Measurements from ENCODE around the gene NUMBL.
"Not testable (repeated sequence)": the region's sequence is repeated elsewhere in the genome, so short reads cannot be mapped to it uniquely, and the experiment has no call there.

The NUMBL gene

GRCh38 chr19:40629346-40629745 lies 61.1 kb downstream of the NUMBL start:
- no peak for DNase-seq (ENCODE audit: low spot score)

- DNase-seq (ENCODE audit: low spot score) = no peak
Measured at GRCh38 chr19:40627486-40628279, 62.8 kb downstream of the NUMBL start.

- no peak for DNase-seq (ENCODE audit: low spot score)
Measured at GRCh38 chr19:40626918-40627317, 63.5 kb downstream of the NUMBL start.

GRCh38 chr19:40625406-40626120 lies 64.9 kb downstream of the NUMBL start:
- no peak for DNase-seq (ENCODE audit: low spot score)

DNA sequence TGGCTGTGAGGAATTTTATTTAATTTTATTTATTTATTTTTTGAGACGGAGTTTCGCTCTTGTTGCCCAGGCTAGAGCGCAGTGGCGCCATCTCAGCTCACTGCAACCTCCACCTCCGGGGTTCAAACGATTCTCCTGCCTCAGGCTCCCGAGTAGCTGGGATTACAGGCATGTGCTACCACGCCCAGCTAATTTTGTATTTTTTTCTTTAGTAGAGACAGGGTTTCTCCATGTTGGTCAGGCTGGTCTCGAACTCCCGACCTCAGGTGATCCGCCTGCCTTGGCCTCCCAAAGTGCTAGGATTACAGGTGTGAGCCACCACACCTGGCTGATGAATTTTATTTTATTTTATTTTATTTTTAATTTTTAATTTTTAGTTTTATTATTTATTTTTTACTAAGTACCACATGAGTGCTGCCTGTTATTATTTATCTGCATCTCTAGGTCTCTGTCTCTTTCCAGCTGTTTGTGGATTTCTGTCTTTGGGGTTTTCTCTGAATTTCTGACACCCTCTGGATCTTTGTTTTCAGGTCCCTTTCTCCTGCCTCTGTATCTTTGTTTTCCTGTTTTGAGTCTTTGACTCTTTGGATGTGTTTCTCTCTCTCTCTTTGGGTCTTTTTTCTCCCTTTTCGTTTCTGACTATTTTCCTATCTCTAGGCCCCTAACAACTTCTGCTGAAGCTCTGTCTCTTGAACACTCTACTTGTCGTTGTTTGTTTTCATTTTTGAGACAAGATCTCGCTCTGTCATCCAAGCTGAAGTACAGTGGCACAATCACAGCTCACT lies 65.9 kb downstream of the NUMBL start:
- not testable (repeated sequence) for DNase-seq (ENCODE audit: low spot score)

DNA sequence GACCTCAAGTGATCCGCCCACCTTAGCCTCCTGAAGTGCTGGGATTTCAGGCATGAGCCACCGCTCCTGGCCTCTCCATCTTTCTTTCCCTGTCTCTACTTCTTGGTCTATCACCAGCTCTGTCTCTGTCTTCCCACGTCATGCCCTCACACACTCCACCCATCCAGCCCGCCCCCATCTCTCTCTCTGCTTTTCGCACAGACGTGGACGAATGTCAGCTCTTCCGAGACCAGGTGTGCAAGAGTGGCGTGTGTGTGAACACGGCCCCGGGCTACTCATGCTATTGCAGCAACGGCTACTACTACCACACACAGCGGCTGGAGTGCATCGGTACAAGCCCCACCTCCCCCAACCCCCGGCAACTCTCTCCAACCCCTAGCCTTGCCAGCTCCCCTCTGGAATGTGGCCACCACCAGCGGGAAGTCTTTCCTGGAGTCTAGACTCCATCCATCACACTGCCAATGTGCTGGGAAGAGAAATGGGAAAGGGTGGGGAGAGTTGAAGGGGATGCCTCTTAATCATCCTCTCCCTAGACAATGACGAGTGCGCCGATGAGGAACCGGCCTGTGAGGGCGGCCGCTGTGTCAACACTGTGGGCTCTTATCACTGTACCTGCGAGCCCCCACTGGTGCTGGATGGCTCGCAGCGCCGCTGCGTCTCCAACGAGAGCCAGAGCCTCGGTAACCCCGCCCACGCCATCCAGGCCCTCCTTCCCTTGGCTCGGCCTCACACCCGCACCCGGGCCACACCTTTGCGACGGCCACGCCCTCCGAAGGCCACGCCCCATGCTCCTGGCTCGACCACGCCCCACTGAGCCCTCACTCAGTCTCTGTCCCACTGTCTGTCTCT lies 66.8 kb downstream of the NUMBL start:
- DNase-seq (ENCODE audit: low spot score) = no peak

DNA sequence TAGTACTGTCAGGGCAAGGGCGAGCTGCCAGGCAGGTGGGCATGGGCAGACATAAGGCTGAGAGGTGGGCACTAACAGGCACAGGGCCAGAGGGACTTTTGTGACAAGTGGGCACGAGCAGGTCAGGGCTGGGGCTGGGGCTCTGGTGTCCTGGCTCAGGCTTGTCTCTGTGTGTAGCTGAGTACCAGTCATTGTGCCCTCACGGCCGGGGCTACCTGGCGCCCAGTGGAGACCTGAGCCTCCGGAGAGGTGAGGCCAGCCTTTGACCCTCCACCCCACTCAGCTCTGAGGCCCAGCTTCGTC lies 67.7 kb downstream of the NUMBL start:
- no peak for DNase-seq (ENCODE audit: low spot score)

GRCh38 chr19:40621966-40622772 lies 68.3 kb downstream of the NUMBL start:
- no peak for DNase-seq (ENCODE audit: low spot score)

DNA sequence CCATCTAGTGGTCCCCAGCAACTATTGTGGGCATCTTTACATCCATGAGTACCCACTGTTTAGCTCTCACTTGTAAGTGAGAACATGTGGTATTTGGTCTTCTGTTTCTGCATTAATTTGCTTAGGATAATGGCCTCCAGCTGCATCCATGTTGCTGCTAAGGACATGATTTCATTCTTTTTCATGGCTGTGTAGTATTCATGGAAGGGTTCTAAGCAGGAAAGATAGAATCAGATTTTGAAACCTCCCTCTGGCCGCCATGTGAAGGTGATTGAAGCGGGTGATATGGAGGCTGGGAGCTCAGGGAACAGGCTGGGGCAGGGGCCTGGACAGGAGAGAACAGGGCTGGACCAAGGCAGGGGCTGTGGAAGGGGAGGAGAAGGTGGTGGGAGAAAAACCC lies 69.2 kb downstream of the NUMBL start:
- DNase-seq (ENCODE audit: low spot score) = no peak

DNA sequence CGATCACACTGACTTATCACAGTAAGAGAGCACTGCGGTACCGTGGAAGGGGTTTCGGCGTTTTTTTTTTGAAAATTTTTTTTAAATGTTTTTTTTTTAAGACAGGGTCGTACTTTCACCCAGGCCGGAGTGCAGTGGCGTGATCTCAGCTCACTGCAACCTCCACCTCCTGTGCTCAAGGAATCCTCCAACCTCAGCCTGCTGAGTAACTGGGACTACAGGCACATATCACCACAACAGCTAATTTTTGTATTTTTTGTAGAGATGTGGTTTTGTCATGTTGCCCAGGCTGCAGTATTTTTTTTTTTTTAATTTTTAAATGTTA lies 70.3 kb downstream of the NUMBL start:
- no peak for DNase-seq (ENCODE audit: low spot score)

GRCh38 chr19:40619333-40620160 lies 70.9 kb downstream of the NUMBL start:
- DNase-seq (ENCODE audit: low spot score) = no peak

DNA sequence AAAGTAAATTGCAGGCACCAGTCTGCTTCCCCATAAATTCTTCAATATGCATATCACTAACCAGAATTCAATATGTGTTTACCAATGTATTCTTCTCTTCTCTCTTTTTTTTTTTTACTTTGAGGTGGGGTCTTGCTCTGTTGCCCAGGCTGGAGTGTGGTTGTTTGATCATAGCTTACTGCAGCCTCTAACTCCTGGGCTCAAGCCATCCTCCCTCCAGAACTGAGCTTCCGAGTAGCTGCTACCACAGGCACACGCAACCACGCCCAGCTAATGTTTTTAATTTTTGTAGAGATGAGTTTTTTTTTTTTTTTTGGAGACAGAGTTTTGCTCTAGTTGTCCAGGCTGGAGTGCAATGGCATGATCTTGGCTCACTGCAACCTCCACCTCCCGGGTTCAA lies 72.5 kb downstream of the NUMBL start:
- no peak for DNase-seq (ENCODE audit: low spot score)

DNA sequence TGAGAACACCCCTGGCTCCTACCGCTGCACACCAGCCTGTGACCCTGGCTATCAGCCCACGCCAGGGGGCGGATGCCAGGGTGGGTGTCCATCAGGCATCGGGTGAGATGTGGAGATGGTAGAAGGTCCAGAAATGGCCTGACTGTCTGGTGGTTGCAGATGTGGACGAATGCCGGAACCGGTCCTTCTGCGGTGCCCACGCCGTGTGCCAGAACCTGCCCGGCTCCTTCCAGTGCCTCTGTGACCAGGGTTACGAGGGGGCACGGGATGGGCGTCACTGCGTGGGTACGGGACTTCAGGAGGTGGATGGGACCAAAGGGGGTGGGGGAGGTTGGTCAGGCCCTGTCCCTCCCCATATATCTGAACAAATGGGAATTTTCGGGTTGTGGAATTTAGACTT lies 73.5 kb downstream of the NUMBL start:
- DNase-seq (ENCODE audit: low spot score) = no peak

- no peak for DNase-seq (ENCODE audit: low spot score)
Measured at GRCh38 chr19:40616178-40616577, 74.3 kb downstream of the NUMBL start.
